HG02938 (cell line): Measurements from ENCODE around the gene GIT1.

Experiments
- ATAC-seq: cut with Tn5 transposase; IDR thresholded peaks from one replicate; pipeline ENCODE4 v1.9.1; 2021; ENCODE audit warnings: mild to moderate bottlenecking, moderate library complexity; ENCODE audit not compliant: unreplicated experiment

GIT1 gene

DNA sequence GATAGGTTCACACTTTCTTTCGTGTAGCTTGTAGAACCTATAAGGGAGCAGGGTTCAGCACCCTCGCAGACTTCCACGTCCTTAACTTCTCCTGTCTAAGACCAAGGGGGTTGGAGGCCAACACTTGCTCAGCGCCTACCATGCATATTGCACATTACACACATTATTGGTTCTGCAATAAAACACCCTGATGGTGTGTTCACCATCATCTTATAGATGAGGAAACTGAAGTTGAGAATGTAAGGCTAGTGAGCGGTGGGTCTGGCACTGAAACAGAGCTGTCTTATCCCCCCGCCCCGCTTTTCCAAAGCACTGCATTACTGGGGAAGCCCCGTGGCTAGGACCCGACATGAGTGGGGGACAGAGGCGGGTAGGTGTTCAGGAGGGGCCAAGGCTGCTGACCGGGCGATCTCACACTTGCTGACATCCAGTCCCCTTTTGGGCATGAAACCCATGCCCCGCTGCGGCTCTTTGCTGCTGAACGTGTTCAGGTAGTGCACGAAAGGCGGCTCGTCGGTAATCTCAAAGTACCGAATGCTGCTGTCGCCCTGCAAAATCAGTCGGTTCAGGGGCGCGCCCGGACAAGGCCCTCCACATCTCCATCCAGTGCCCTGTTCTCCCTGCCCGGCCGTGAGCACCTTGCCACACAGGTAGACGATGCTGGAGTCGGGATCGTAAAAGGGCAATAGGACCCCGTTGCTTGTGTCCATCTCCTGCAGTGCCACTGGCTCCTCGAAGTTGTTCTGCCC is 27.0 kb upstream of the GIT1 start:
- no peak for ATAC-seq

DNA sequence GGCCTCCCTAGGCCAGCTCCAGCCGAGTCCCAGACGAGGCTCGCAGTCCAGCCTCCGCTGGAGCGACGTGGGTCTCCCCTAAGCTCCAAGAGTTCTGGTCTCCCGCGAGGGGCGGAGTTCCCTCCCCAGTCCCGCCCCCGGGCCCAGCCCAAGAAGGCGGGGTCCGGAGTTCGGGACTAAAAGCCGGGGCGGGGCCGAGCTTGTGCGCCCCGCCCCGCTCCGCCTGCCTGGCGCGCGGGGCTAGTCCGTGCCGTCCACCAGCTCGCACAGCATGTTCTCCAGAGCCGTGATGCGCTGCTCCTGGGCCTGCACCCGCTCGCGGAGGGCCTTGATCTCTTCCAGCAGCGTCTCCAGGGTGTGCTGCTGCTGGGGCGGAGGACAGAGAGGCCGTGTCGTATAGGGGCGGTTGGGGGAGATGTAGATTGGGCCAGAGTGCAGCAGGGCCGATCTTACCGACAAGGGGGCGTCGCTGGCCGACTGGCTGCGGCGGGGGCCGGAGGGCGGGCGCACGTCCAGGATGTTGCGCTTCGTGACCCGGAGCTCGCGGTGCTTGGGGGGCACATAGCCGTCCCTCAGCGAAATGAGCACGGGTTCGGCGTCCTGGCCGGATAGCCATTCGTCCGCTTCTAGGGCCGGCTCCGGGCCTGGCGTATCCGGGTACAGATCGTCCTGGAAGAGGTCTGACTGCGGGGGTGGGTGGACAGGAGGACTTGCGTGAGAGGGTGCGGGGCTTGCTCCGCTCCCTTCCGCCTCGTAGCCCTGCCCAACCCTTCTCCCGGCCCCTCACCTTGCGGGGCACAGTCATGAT is 26.2 kb upstream of the GIT1 start:
- no peak for ATAC-seq

DNA sequence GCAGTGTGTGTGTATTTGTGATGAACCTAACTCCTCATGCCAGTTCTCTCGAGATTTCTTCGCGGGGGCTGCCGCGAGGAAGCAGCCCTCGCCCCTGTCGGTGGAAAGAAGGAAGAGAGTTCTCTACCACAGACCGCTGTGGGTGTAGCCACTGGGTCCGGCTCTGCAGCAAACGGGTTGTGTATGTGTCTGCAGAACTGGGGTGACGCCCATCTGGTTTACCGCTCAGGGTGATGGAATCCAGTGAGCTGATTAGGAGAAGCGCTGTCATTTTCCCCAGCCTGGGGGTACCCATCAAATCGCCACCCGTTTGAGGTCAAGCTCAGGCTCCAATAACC is 25.6 kb upstream of the GIT1 start:
- ATAC-seq: no peak

DNA sequence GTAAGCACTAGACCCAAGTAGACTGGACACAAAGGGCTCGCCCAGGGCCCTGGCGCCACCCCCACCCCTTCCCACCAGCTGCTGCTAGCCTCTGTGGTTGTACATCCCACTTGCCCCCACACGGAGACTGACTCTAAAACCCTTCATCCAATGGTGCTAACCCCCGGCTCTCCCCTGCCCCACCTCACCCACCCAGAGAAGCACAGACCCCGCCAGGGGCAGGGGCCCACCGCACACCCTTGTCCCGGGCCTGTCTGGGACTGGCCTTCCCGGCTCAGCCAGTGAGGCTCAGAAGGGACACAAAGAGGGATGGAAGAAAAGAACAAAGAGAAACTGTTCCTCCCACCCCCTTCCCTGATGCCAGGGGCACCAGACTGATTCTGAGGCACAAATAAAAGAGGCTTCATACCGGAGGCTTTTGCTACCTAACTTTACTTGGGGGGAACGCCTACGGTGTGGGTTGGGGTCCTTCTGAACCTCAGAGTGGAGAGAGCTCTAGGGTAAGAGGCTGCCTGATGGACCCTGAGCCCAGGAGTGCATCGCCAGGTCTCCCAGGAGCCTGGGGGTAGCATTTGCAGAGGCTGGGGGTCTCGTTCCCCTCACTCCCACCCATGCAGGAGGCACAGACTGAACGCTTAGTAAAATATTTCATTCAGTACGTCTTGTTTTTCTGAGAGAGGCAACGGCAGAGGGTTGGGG is 25.1 kb upstream of the GIT1 start:
- ATAC-seq: no peak

DNA sequence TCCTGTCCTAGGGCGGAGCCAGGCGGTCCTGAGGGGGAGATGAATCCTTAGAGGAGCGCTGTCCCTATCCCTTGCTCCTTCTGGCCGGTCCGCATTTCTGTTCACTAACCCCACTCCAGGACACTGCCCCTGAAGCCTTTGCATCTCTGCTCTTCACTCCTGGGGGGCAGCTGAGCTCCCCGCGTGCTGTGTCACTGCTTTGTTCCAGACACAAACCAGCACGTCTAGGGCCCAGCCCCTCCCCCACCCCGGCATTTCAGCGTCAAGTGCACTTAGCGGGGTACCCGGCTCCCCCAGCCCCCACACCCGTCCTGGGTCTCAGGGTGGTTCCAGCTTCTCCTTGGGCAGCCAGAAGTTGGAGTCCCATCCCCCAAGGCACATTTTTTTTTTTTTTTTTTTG is 24.4 kb upstream of the GIT1 start:
- ATAC-seq: no peak

DNA sequence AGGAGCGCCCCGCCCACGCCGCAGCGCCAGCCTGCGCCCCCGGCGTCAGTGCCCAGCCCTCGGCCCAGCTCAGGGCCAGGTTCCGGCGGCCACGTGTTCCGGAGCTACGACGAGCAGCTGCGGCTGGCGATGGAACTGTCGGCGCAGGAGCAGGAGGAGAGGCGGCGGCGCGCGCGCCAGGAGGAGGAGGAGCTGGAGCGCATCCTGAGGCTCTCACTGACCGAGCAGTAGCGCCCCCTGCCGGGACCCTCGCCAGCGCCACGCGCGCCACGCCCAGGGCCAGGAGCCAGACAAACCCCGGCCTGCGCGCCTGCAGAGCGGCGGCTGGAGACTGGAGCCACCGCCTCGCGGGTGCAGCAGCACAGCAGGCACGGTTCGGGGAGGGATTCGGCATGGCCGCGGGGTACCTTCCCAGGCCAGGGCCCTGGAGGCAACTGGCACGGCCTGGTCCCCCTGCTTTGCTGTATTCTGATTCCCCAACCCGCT is 23.9 kb upstream of the GIT1 start:
- no peak for ATAC-seq

DNA sequence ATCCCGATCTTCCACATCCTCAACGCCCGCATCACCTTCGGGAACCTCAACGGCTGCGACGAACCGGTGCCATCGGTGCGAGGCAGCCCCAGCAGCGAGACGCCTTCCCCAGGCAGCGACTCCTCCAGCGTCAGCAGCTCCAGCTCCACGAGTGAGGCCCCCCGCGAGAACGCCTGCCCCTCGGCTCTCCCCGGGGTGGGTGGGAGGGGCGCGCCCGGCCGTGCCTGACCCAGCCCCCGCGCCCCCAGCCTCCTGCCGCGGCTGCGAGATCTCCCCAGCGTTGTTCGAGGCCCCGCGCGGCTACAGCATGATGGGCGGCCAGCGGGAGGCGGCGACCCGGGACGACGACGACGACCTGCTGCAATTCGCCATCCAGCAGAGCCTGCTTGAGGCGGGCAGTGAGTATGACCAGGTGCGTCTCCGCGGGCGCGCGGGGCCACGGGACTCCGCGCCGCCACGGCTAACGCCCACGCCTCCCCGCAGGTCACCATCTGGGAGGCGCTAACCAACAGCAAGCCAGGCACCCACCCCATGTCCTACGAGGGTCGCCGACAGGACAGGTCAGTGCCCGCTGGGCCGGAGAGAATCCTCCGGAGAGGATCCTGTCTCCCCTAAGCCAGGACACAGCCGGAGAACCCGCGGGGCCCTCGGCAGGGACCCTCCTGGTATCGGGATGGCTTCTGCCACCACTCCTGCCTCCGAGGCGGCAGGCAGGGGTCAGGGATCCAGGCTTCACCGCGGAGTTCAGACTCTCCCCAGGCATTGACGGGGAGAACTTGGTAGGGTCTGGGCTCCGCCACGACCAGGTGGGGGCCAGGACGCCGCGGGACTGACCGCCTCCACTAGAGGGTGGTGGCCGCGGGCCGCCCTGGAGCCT is 23.2 kb upstream of the GIT1 start:
- no peak for ATAC-seq

DNA sequence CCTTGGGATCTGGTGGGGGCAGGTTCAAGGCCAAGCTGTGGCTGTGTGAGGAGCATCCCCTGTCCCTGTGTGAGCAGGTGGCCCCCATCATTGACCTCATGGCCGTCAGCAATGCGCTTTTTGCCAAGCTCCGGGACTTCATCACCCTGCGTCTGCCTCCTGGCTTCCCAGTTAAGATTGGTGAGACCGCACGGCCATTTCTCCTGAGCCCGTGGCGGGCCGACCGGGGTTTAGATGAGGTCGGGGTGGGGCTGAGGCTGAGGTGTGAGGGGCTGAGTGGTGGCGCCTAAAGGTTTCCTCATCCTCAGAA is 22.6 kb upstream of the GIT1 start:
- ATAC-seq: no peak

DNA sequence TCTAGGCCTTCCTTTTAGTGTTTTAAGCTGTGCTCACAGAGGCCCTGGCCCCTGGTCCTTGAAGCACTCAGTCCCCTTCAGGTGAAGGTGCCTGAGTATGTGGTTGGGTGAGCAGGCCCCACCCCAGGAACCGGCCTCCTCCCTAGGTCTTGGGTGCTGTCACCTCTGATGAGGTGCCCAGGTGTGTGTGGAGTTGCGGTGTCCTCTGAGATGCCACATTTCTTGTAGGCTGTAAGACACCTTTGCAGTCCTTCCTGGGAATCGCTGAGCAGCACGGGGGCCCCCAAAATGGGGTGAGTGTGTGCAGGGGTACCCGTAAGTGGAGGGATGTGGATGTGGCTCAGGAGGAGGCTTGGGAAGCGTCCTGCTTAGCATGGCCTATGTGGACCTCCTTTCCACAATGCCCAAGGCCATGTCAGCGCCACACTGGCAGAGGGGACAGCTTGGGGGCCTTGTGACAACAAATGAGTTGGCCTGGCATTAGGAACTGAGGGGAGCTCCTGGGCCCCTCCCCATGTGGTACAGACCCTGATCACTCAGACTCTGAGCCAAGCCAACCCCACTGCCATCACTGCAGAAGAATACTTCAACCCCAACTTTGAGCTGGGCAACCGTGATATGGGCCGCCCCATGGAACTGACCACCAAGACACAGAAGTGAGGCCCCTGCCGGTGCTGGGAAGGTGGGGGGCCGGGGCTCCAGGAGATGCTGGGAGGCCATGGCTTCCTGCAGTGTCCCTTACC is 22.1 kb upstream of the GIT1 start:
- no peak for ATAC-seq

DNA sequence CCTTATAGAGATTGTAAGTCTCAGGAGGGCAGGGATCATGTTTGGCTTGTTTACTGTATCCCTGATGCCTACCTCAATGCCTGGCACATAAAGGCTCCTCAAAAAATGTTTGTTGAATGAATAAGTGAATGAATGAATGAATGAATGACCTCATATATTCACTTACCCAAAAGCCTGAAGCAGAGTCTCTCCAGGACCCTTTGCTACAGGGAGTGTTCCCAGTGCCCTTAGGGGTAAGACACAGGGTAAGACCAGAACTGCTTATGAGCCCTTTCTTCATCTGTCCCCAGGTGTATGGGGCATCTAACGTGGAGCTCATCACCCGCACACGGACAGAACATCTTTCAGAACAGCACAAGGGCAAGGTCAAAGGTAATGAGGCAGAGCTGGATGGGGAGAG is 20.9 kb upstream of the GIT1 start:
- no peak for ATAC-seq

DNA sequence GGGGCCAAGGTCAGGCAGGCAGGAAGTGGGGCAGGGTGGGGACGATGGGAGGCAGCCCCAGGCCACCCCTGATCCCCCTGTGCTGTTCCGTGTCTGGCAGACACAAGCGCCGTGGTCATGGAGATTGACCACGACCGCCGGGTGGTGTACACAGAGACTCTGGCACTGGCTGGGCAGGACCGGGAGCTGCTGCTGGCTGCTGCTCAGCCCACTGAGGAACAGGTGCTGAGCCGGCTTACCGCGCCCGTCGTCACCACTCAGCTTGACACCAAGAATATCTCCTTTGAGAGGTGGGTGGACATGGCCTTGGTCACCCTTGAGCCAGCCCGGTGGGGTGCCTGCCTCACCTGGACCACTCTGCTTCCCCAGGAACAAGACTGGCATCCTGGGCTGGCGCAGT is 19.5 kb upstream of the GIT1 start:
- ATAC-seq: no peak

DNA sequence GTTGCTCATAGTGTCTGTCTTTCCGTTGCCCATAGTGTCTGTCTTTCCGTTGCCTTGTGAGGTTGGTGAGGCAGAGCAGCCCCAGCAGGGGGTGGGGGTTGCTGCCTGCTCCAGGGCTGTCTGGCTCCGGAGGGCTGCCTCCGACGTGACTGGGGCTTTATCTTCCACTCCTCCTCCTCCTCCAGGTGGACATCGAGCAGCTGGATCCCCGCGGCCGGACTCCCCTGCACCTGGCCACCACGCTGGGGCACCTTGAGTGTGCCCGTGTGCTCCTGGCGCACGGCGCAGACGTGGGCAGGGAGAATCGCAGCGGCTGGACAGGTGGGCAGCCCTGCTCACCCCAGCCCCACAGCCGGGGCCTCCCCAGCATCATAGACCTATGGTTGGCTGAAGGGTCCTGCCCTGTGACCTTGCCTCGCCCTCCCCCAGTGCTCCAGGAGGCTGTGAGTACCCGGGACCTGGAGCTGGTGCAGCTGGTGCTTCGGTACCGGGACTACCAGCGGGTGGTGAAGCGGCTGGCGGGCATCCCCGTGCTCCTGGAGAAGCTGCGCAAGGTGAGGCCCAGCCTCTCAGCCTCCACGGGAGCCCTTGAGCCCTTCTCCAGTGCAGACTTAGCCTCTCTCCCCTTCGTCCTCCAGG is 18.2 kb upstream of the GIT1 start:
- no peak for ATAC-seq

DNA sequence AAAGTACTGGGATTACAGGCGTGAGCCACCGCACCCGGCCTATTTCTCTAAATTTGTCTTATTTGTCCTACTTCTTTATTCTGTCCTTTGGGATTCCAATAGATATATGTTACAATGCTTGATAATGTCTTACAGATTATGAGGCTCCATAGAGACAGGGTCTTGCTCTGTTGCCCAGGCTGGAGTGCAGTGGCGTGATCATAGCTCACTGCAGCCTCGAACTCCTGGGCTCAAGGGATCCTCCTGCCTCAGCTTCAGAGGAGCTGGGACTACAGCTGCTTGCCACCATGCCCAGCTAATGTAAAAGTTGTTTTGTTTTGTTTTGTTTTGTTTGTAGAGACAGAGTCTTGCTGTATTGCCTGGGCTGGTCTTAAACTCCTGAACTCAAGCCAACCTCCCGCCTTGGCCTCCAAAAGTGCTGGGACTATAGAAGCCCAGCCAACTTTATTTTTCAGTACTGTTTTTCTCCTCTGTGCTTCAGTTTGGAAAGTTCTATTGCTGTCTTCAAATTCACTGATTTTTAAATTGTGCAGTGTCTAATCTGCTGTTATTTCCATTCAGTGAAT is 13.7 kb upstream of the GIT1 start:
- no peak for ATAC-seq

DNA sequence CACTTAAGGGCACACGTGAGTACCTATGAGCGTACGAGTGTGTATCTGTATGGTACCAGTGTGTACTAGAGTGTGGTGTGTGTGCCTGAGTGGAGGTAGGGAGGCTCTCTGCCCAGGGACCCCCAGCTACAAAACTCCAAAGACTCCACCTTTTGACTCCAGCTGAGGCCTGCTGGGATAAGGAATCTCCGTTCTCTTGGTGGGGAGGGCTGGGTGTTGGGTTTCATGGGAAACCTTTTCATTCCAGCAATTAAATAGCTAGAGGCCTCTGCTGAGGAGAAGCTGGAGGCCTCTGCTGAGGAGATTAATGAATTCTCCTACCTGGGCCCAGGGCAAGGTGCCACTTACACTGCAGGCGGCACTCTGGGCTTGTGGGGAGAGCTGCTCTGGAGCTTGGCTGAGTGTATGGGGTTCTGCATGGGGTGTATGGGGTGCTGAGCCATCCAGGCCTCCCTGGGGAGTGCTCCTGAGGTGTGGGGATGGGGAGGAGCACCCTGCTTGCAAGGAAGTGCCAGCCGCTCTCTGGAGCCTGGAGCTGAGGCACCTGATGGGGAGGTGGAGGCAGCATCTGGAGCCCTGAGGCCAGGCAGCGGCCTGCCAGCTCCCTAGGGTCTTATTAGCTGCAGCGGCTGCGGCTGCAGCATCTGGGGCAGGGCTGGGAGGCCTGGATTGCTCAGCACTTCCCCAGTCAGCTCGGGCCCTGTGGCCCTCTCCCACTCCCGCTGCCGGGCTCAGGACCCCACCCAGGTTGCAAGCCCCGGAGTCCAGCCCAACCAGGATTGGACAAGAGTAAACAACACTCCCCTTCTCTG is 8.1 kb upstream of the GIT1 start:
- no peak for ATAC-seq

DNA sequence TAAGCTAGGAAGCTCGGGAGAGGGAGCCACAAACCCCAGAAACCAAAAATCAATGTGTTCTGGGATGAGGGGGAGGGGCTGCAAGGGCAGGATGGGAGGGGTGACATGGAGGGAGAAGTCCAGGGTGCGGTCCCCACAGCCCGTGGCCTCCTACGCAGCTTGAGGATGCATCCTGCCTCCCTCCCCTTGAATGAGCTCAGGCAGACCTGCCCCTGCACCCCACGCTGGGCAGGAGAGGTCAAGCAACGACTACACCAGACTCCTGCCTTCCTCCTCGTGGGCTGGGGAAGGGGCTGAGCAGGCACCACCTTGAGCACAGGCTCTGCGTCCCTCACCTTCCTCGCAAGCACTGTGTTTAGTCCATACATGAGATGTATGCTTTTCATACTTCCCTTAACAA is 7.4 kb upstream of the GIT1 start:
- ATAC-seq: no peak

DNA sequence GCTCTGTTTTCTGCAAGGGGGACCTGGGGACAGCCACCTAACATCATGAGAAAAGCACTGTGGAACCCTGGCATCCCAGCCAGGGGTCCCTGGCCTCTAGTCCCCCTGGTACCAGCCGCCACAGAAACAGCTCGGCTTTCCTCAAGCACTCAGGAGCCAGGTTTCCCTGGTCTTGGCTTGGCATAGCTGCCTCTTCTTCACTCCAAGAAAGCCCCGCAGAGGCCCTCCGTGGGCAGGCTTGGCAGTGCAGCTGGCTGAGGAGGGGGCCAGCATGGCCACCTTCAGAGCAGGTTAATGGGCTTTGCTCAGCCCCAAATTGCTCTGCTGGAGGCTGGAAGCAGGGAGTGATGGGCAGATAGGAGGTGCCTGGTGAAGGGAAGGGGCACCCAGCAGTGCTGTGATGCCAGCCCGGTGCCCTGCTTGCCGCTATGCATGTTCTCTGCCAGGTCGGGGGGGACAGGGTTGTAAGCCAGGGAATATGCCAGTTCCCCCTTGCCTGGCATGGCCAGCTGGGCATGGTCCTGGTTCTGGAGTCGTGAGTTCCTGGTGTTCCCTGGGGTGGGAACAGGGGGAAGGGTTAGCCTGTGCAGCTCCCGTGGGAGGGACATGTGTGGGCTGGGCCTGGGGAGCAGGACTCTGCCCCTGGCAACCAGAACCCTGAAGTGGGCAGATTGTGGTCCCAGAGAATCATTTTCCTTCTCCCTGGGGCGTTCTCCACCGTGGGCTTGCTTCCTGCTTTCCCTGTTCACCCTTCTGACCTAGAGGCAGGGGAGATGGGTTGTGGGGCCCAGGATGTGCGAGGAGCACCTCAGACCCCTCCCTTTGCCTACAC is 6.7 kb upstream of the GIT1 start:
- ATAC-seq: no peak

DNA sequence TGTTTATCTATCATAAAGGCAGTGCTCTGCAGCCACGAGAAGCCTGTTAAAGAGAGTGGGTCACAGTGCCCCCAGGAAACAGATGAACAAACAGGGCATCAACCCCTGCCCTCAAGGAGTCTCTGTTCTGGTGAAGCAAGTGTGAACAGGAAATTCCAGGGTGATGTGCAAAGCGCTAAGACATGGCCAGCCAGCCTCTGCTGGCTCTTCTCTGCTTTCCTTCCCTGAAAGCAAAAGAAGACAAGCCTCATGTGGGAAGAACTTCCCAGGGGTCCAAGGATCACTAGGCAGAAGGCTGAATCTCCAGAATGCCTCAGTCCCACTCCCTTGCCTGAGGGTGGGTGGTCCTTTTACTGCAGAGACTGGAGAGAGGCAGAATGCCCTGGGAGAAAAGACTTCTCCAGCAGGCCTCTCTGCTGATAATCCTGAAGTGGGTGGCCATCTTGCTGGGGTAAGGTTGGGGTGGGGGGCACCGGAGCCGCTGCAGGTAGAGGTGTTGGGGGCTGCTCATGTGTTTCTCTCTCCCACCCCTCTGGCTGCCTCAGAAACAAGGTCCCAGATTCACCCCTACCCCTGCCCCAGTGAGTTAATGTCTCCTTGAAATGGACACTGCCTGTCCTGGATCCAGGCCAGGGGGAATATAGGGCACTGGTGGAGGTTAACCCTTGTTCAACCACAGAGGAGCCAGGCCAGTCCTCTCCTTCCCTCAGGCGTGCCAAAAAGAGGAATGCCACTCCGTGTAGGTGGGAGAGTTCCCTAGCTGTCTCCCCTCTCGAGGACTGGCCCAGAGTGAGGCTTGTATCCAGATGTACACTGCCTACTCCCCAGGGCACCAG is 5.9 kb upstream of the GIT1 start:
- ATAC-seq: no peak
